Measurements from ENCODE around the gene BABAM2.

- TF ChIP-seq CTCF (IDR thresholded peaks at IDR 0.05) = no peak
- TF ChIP-seq POLR2AphosphoS5 (IDR thresholded peaks at IDR 0.05; ENCODE audit: insufficient read depth in 1 of 2, low read depth in 1 of 2) = no peak
These were observed 380.1 kb downstream of the BABAM2 start for GRCh38 chr2:28270456-28271152.

All from vagina (tissue), 2 donors.